ENCODE measurements around the gene PTPN6. TPM values are rescaled to one million over a fixed set of nuclear protein-coding genes. Genes with fewer than 3 reads are reported as not detected.

PTPN6 gene
- total and polyA plus RNA-seq, 2 of the 13 experiments (the other 11 are each of a cell fraction or from before 2014, with no cell fraction given), result 10.5 to 10.6 TPM

- intact Hi-C loops (cut with micrococcal nuclease; ENCODE audit: unreplicated experiment) (no loop called here), in situ Hi-C loops (cut with HindIII; ENCODE audit: extremely low pct_ligation_motif_present, low pct_unique_long_range_greater_than_20kb) (no loop called here)
- FAIRE-seq, result no peak
- H3K4me1 ChIP-seq (ENCODE audit: insufficient read depth, low read length), result peaks cover 27% of the 10 kb centered on the region
- BruUV-seq (replicated peaks), result TSS peak; percentile 32
- H3K9me3 ChIP-seq (ENCODE audit: low read length), result no peaks in the 10 kb centered on the region
- CTCF ChIA-PET (ENCODE audit: low intra/inter-chr PET ratio, low total read pairs), result interaction anchor here (1.8 to 2.5 kb wide), 2 partner anchors 13 to 68 kb away, joined by 14 to 16 read pairs; no protein-coding TSS in a partner anchor
- H2AFZ ChIP-seq (ENCODE audit: low read length), result no peak overlapping the region
- H3K27ac ChIP-seq (ENCODE audit: extremely low read length, insufficient read depth, low read length), result peak overlapping the region; percentile 90
- peak overlapping the region; percentile 87 for H3K4me2 ChIP-seq (ENCODE audit: low read depth, low read length)
- ATAC-seq, result peak; percentile 2; the same call in 1 of the 3 replicates
- peak overlapping the region; percentile 93; the same call in 1 of the 2 replicates for H3K9ac ChIP-seq (ENCODE audit: insufficient read depth, low read depth, low read length)
- DNase-seq (ENCODE audit: low spot score), result no peak
- H3K36me3 ChIP-seq (replicated peaks in 1 of 2; ENCODE audit: control insufficient read depth in 1 of 2, insufficient read depth in 2 of 2, low read length in 2 of 2), result peaks cover 7 to 33% of the 10 kb centered on the region in 2 experiments
- no peaks in the 10 kb centered on the region for H4K20me1 ChIP-seq (ENCODE audit: insufficient read depth, low read length)
- POLR2A ChIA-PET, result interaction anchor here (0.7 to 4.6 kb wide), 12 partner anchors 8 to 172 kb away, joined by 3 to 30 read pairs (median 10); partner anchors contain the start of genes ATN1, C1RL, ENO2 and LPCAT3
- no peaks in the 10 kb centered on the region for H3K27me3 ChIP-seq (ENCODE audit: control insufficient read depth in 1 of 2, insufficient read depth in 2 of 2, low read length in 2 of 2)
- WGBS (ENCODE audit: low lambda C conversion rate), result 96% methylated on average over 36 of the region's 36 CpGs
- H3K4me3 ChIP-seq (replicated peaks in 1 of 3; ENCODE audit: insufficient read depth in 1 of 3, low read depth in 2 of 3, low read length in 3 of 3), result peak overlapping the region; percentile 49 to 78 (median 70); a peak in 4 of 6 replicates
- H3K79me2 ChIP-seq (ENCODE audit: insufficient read depth, low read length), result peaks cover 6% of the 10 kb centered on the region
- TF ChIP-seq NFKBIZ (CRISPR knock-in tag; IDR thresholded peaks at IDR 0.05) (no peak), ZC3H4 (CRISPR knock-in tag; IDR thresholded peaks at IDR 0.05; ENCODE audit: borderline replicate concordance) (0 out of 2 replicates have a peak, but pooled peaks have one; percentile 5), RELA (CRISPR knock-in tag; IDR thresholded peaks at IDR 0.05) (no peak), ZBTB38 (CRISPR knock-in tag; IDR thresholded peaks at IDR 0.05) (peak; percentile 32; the same call in 1 of the 2 replicates), ZNF747 (CRISPR knock-in tag; IDR thresholded peaks at IDR 0.05; ENCODE audit: borderline replicate concordance) (no peak), ATF3 (CRISPR knock-in tag; IDR thresholded peaks at IDR 0.05) (no peak), ATRX (CRISPR knock-in tag; IDR thresholded peaks at IDR 0.05; ENCODE audit: borderline replicate concordance) (no peak), ZNF180 (CRISPR knock-in tag; IDR thresholded peaks at IDR 0.05; ENCODE audit: borderline replicate concordance, low read depth) (no peak), ZFP62 (CRISPR knock-in tag; IDR thresholded peaks at IDR 0.05) (no peak), E2F2 (CRISPR knock-in tag; IDR thresholded peaks at IDR 0.05; ENCODE audit: borderline replicate concordance) (no peak), KLF6 (CRISPR knock-in tag; IDR thresholded peaks at IDR 0.05) (no peak), RFX3 (CRISPR knock-in tag; IDR thresholded peaks at IDR 0.05) (no peak), AGO1 (IDR thresholded peaks at IDR 0.05; ENCODE audit: low read depth, low read length, poor library complexity, severe bottlenecking) (peak; percentile 23), CENPT (CRISPR knock-in tag; IDR thresholded peaks at IDR 0.05; ENCODE audit: low read depth) (no peak), ZNF580 (CRISPR knock-in tag; IDR thresholded peaks at IDR 0.05; ENCODE audit: borderline replicate concordance, low read depth) (no peak), CEBPZ (IDR thresholded peaks at IDR 0.05; ENCODE audit: low read length) (no peak), ZEB1 (IDR thresholded peaks at IDR 0.05; ENCODE audit: insufficient replicate concordance, low read depth) (no peak), MYC (CRISPR knock-in tag; IDR thresholded peaks at IDR 0.05; ENCODE audit: borderline replicate concordance) (no peak), NR2F1 (CRISPR knock-in tag; IDR thresholded peaks at IDR 0.05) (no peak)
Observed at GRCh38 chr12:6936636-6937480, 14.3 kb upstream of the PTPN6 start.
